22Rv1 (cell line): ENCODE measurements around the gene ZNF318.

Source experiments
- H3K27ac ChIP-seq: fragments of 450-650 bp; 2 replicates; pipeline ENCODE4 v1.5.1; 2017
- CTCF ChIP-seq: fragments of 450-650 bp; IDR thresholded peaks from 2 replicates; pipeline ENCODE4 v1.5.1; 2017; ENCODE audit warnings: mild to moderate bottlenecking
- ZFX ChIP-seq: fragments of 450-650 bp; IDR thresholded peaks from 2 replicates; pipeline ENCODE4 v1.6.1; 2017; ENCODE audit warnings: antibody characterized with exemption, borderline replicate concordance

ZNF318 gene

GRCh38 chr6:43290905-43291355, 78.5 kb downstream of the ZNF318 start:
- H3K27ac ChIP-seq, result no peak overlapping the region
- TF ChIP-seq ZFX (no peak), CTCF (no peak)

GRCh38 chr6:43290339-43290904, 79.0 kb downstream of the ZNF318 start:
- TF ChIP-seq CTCF (no peak), ZFX (no peak)
- H3K27ac ChIP-seq, result no peak overlapping the region

- TF ChIP-seq CTCF, result no peak
- no peak for TF ChIP-seq ZFX
Observed at GRCh38 chr6:43287717-43288679, 81.4 kb downstream of the ZNF318 start.

GRCh38 chr6:43286980-43287716, 82.3 kb downstream of the ZNF318 start:
- H3K27ac ChIP-seq, result no peak overlapping the region
- TF ChIP-seq ZFX (no peak), CTCF (no peak)

More at GRCh38 chr6:43287717-43288679, 81.4 kb downstream of the ZNF318 start:
- H3K27ac ChIP-seq, result no peak overlapping the region

- H3K27ac ChIP-seq, result no peak overlapping the region
Observed at GRCh38 chr6:43286456-43286979, 82.9 kb downstream of the ZNF318 start.

More at GRCh38 chr6:43286456-43286979, 82.9 kb downstream of the ZNF318 start:
- TF ChIP-seq ZFX (no peak), CTCF (no peak)
